ENCODE measurements around the gene CCL15.

Gene CCL15

DNA sequence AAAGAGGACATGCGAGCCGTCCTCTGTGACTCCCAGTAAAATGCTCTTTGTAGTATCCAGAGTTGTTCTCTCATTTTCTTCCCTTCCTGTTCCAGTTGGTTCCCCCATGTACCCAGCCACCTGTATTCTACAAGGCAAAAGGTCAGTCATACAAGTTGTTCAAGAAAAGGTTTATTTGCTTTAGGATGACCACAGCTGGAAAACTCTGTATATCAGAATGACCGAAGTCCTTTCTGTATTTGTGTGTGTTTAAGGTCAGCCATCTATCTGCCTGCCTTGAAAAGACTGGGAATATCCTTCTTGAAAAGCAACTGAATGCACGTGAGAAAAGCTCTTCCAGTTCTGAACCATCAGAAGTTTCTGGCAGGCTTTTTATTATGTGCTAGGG, 28.4 kb downstream of the CCL15 start:
- no peak for DNase-seq (ENCODE audit: low read depth)
- TF ChIP-seq CTCF (IDR thresholded peaks at IDR 0.05; ENCODE audit: low read depth, low read length, missing control alignments) = no peak
- H3K4me3 ChIP-seq (ENCODE audit: low read depth, low read length) = no peak overlapping the region
- in situ Hi-C loops (cut with HindIII; ENCODE audit: low sequenced_read_pairs) = no loop called here

- no peak for TF ChIP-seq CTCF (IDR thresholded peaks at IDR 0.05; ENCODE audit: low read depth, low read length, missing control alignments)
- in situ Hi-C loops (cut with HindIII; ENCODE audit: low sequenced_read_pairs) = no loop called here
- DNase-seq (ENCODE audit: low read depth) = no peak
- no peak overlapping the region for H3K4me3 ChIP-seq (ENCODE audit: low read depth, low read length)
Measured at GRCh38 chr17:35972535-35972934, 28.8 kb downstream of the CCL15 start.

DNA sequence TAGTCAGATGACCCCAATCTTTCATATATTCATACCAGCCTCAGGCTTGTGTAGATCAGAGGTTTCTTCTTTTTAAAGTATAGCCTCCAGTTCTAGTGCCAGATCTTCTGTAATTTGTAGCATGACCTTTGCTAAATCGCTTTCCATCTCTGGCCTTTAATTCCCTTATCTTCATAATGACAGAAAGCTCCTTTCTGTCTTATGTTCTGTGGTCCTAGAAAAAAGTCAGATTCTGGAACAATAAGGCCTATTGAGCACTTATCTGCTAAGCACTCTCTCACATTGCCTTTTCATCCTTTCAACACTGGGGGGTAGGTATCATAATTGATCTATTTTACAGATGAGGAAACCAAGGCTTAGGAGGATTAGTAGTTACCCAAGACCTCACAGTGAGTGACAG, 29.3 kb downstream of the CCL15 start:
- DNase-seq (ENCODE audit: low read depth) = no peak
- TF ChIP-seq CTCF (IDR thresholded peaks at IDR 0.05; ENCODE audit: low read depth, low read length, missing control alignments) = no peak
- in situ Hi-C loops (cut with HindIII; ENCODE audit: low sequenced_read_pairs) = no loop called here
- H3K4me3 ChIP-seq (ENCODE audit: low read depth, low read length) = no peak overlapping the region

GRCh38 chr17:35969558-35970380, 31.6 kb downstream of the CCL15 start:
- DNase-seq (ENCODE audit: low read depth) = peak; percentile 77
- peak; percentile 80 for TF ChIP-seq CTCF (IDR thresholded peaks at IDR 0.05; ENCODE audit: low read depth, low read length, missing control alignments)
- in situ Hi-C loops (cut with HindIII; ENCODE audit: low sequenced_read_pairs) = no loop called here
- H3K4me3 ChIP-seq (ENCODE audit: low read depth, low read length) = no peak overlapping the region

DNA sequence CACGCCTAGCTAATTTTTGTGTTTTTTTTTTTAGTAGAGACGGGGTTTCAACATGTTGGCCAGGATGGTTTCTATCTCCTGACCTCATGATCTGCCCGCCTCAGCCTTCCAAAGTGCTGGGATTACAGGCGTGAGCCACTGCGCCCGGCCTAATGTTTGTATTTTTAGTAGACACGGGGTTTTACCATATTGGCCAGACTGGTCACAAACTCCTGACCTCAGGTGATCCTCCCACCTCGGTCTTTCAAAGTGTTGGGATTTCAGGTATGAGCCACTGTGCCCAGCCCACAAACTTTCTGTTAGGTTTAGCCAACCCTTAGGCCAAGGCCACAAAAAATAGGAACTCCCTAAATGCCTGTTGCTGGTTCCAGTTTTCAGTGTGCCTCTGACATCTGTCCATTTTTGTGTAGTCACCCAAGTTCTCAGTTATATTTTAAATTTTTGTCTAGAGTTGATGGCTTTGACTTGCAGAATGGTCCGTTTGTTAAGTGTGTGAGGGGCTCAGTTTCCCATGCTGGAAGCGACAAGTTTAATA, 32.8 kb downstream of the CCL15 start:
- DNase-seq (ENCODE audit: low read depth) = no peak
- in situ Hi-C loops (cut with HindIII; ENCODE audit: low sequenced_read_pairs) = no loop called here
- no peak for TF ChIP-seq CTCF (IDR thresholded peaks at IDR 0.05; ENCODE audit: low read depth, low read length, missing control alignments)
- H3K4me3 ChIP-seq (ENCODE audit: low read depth, low read length) = no peak overlapping the region

GRCh38 chr17:35965272-35965671, 36.1 kb downstream of the CCL15 start:
- in situ Hi-C loops (cut with HindIII; ENCODE audit: low sequenced_read_pairs) = no loop called here
- no peak for DNase-seq (ENCODE audit: low read depth)
- no peak overlapping the region for H3K4me3 ChIP-seq (ENCODE audit: low read depth, low read length)
- no peak for TF ChIP-seq CTCF (IDR thresholded peaks at IDR 0.05; ENCODE audit: low read depth, low read length, missing control alignments)

Data from astrocyte of the cerebellum (primary cell).